Liver (tissue), 9 donors: ENCODE results near the gene SLC38A3. TPM values are rescaled to one million over a fixed set of nuclear protein-coding genes. Genes with fewer than 3 reads are reported as not detected.

Experiments
- DNase-seq: peaks from one replicate; pipeline ENCODE4 v3.0.0-alpha.2; 2017; ENCODE audit warnings: low spot score
- H3K27ac ChIP-seq, 2 donors: one replicate each; pipeline ENCODE4 v1.7.0; 2013; ENCODE audit warnings: inconsistent platforms in 2 of 2, low read length in 2 of 2, control low read depth in 1 of 2, low read depth in 1 of 2, mild to moderate bottlenecking in 1 of 2
- H3K27me3 ChIP-seq, 4 donors: one replicate each; pipeline versions ENCODE4 v1.6.1 to v1.7.0; 2013; ENCODE audit warnings: low read length in 3 of 4, inconsistent platforms in 1 of 4, mild to moderate bottlenecking in 1 of 4, moderate library complexity in 1 of 4; ENCODE audit not compliant: control insufficient read depth in 4 of 4, insufficient read depth in 4 of 4
- H3K36me3 ChIP-seq, 4 donors: one replicate each; pipeline versions ENCODE4 v1.6.1 to v1.7.0; 2013; ENCODE audit warnings: low read length in 3 of 4, mild to moderate bottlenecking in 3 of 4, low read depth in 1 of 4, moderate library complexity in 1 of 4; ENCODE audit not compliant: control insufficient read depth in 4 of 4, insufficient read depth in 3 of 4
- H3K4me1 ChIP-seq, 4 donors: one replicate each; pipeline versions ENCODE4 v1.6.1 to v1.7.0; 2013; ENCODE audit warnings: low read length in 3 of 4, mild to moderate bottlenecking in 3 of 4, moderate library complexity in 1 of 4; ENCODE audit not compliant: control insufficient read depth in 4 of 4, insufficient read depth in 4 of 4
- H3K4me3 ChIP-seq, 3 donors: one replicate each; pipeline versions ENCODE4 v1.6.1 to v1.7.0; 2013; ENCODE audit warnings: low read length in 3 of 3, control low read depth in 1 of 3, low read depth in 1 of 3, mild to moderate bottlenecking in 1 of 3
- H3K9ac ChIP-seq, 2 donors: one replicate each; pipeline ENCODE4 v1.7.0; 2013; ENCODE audit warnings: low read length in 2 of 2, mild to moderate bottlenecking in 2 of 2, moderate library complexity in 2 of 2, control low read depth in 1 of 2, low read depth in 1 of 2
- H3K9me3 ChIP-seq, 4 donors: one replicate each; pipeline versions ENCODE4 v1.6.1 to v1.7.0; 2013; ENCODE audit warnings: low read length in 3 of 4; ENCODE audit not compliant: control insufficient read depth in 4 of 4
- EGR1 ChIP-seq, 2 donors: IDR thresholded peaks; 2 replicates each; pipeline ENCODE4 v1.6.1; 2016 to 2018; ENCODE audit warnings: antibody characterized with exemption in 2 of 2, low read depth in 2 of 2
- FOXA1 ChIP-seq: IDR thresholded peaks from 2 replicates; pipeline ENCODE4 v1.6.1; 2016; ENCODE audit warnings: antibody characterized with exemption
- FOXA2 ChIP-seq: IDR thresholded peaks from 2 replicates; pipeline ENCODE4 v1.6.1; 2016; ENCODE audit warnings: antibody characterized with exemption
- GABPA ChIP-seq, 2 donors: IDR thresholded peaks in 1 of 2; conservative IDR thresholded peaks in 1 of 2; 2 replicates each; pipeline ENCODE4 v1.6.1; 2016; ENCODE audit warnings: antibody characterized with exemption in 2 of 2, mild to moderate bottlenecking in 1 of 2, moderate library complexity in 1 of 2
- HNF4A ChIP-seq, 2 donors: conservative IDR thresholded peaks; 2 replicates each; pipeline ENCODE4 v1.6.1; 2016; ENCODE audit warnings: antibody characterized with exemption in 2 of 2, mild to moderate bottlenecking in 2 of 2
- HNF4G ChIP-seq: IDR thresholded peaks from 2 replicates; pipeline ENCODE4 v1.6.1; 2016; ENCODE audit warnings: antibody characterized with exemption
- JUND ChIP-seq, 2 donors: IDR thresholded peaks; 2 replicates each; pipeline ENCODE4 v1.6.1; 2016; ENCODE audit warnings: antibody characterized with exemption in 2 of 2
- NR2F2 ChIP-seq: IDR thresholded peaks from 2 replicates; pipeline ENCODE4 v1.6.1; 2016; ENCODE audit warnings: antibody characterized with exemption
- RAD21 ChIP-seq, 2 donors: IDR thresholded peaks; 2 replicates each; pipeline ENCODE4 v1.6.1; 2016; ENCODE audit warnings: antibody characterized with exemption in 2 of 2, mild to moderate bottlenecking in 2 of 2
- RXRA ChIP-seq, 2 donors: IDR thresholded peaks; 2 replicates each; pipeline ENCODE4 v1.6.1; 2017 to 2018; ENCODE audit warnings: antibody characterized with exemption in 2 of 2, mild to moderate bottlenecking in 1 of 2
- SP1 ChIP-seq: IDR thresholded peaks from 2 replicates; pipeline ENCODE4 v1.6.1; 2018; ENCODE audit warnings: antibody characterized with exemption, mild to moderate bottlenecking
- TAF1 ChIP-seq: conservative IDR thresholded peaks from 2 replicates; pipeline ENCODE4 v1.6.1; 2016; ENCODE audit warnings: antibody characterized with exemption, mild to moderate bottlenecking
- YY1 ChIP-seq: IDR thresholded peaks from 2 replicates; pipeline ENCODE4 v1.6.1; 2016; ENCODE audit warnings: antibody characterized with exemption, mild to moderate bottlenecking
- WGBS: extraction: QIAGEN DNeasy Blood & Tissue Kit; methylation state at CpG from one replicate; pipeline ENCODE4 v1.1.7; 2013; 5-methylcytosine and 5-hydroxymethylcytosine counted together
- polyA plus RNA-seq, 2 donors: library from polyadenylated mRNA; stranded (reverse) in 1 of 2; unstranded in 1 of 2; fragments of 200-250 nt in 1 of 2; fragments of >200 nt in 1 of 2; fragmentation: Nextera tagmentation in 1 of 2; extraction: Ambion mirVana in 1 of 2; gene quantifications; one replicate each; pipeline versions ENCODE4 v1.2.1 to v1.2.3, GENCODE V29; 2013 to 2015
- total RNA-seq, 2 donors: library from RNA; depleted of rRNA; stranded (reverse); fragments of >200 nt; gene quantifications; one replicate each; pipeline ENCODE4 v1.2.3, GENCODE V29; 2014
- TF ChIP-seq, protein P1 (sequence below): IDR thresholded peaks from 2 replicates; pipeline ENCODE4 v1.6.1; 2016; ENCODE audit warnings: antibody characterized with exemption
- TF ChIP-seq, protein P2 (sequence below): IDR thresholded peaks from 2 replicates; pipeline ENCODE4 v1.6.1; 2016; ENCODE audit warnings: antibody characterized with exemption
- TF ChIP-seq, protein P3 (sequence below): fragments of 150-350 bp; IDR thresholded peaks from 2 replicates; pipeline ENCODE4 v1.5.1; 2017; ENCODE audit warnings: improper control_type of control experiment, low read depth, low read length; ENCODE audit not compliant: missing input control
- TF ChIP-seq, protein P4 (sequence below): IDR thresholded peaks from 2 replicates; pipeline ENCODE4 v1.6.1; 2016; ENCODE audit warnings: antibody characterized with exemption, mild to moderate bottlenecking
- TF ChIP-seq, protein P5 (sequence below): IDR thresholded peaks from 2 replicates; pipeline ENCODE4 v1.6.1; 2016; ENCODE audit warnings: antibody characterized with exemption
- donor health status: healthy.
- donor health status: healthy.
- donor health status: healthy.
- donor health status: healthy.
- donor health status: healthy.

SLC38A3 gene
- total and polyA plus RNA-seq, 4 donors, result 98.1 to 180 (median 140) TPM

DNA sequence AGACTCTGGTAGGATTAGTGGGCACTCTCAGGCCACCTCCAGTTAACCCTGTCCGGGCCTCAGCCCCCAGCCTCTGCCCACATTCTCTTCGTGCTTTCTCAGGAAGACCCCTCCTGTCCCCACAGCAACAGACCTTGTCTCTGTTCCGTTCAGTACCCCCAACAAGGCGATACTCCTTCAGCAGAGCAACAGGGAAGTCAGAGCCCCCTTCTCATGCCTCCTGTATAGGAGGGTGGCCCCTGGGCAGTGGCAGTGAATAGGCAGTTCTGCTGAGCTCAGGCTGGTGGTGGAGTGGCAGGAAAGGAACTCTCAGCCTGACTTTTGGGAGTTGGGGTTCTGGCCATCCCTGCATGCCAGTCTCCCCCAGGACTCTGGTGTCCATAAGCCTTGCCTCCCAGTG lies 64.4 kb downstream of the SLC38A3 start:
- no peak for DNase-seq
- H3K4me1 ChIP-seq, result peaks cover 1 to 43% (median 21%) of the 10 kb centered on the region in 4 donors
- 78% methylated on average over 4 of the region's 4 CpGs for WGBS

More for the DNA sequence above, 64.4 kb downstream of the SLC38A3 start:
- H3K4me3 ChIP-seq, result no peak overlapping the region
- H3K9ac ChIP-seq, result no peak overlapping the region
- no peaks in the 10 kb centered on the region for H3K36me3 ChIP-seq
- no peak overlapping the region for H3K27ac ChIP-seq
- H3K27me3 ChIP-seq, result no peaks in the 10 kb centered on the region
- no peak for TF ChIP-seq FOXA2
- TF ChIP-seq HNF4G, result no peak
- no peak for TF ChIP-seq RAD21 (IDR thresholded peaks at IDR 0.05)
- TF ChIP-seq, protein P1, sequence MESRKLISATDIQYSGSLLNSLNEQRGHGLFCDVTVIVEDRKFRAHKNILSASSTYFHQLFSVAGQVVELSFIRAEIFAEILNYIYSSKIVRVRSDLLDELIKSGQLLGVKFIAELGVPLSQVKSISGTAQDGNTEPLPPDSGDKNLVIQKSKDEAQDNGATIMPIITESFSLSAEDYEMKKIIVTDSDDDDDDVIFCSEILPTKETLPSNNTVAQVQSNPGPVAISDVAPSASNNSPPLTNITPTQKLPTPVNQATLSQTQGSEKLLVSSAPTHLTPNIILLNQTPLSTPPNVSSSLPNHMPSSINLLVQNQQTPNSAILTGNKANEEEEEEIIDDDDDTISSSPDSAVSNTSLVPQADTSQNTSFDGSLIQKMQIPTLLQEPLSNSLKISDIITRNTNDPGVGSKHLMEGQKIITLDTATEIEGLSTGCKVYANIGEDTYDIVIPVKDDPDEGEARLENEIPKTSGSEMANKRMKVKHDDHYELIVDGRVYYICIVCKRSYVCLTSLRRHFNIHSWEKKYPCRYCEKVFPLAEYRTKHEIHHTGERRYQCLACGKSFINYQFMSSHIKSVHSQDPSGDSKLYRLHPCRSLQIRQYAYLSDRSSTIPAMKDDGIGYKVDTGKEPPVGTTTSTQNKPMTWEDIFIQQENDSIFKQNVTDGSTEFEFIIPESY, result no peak
- TF ChIP-seq, protein P2, sequence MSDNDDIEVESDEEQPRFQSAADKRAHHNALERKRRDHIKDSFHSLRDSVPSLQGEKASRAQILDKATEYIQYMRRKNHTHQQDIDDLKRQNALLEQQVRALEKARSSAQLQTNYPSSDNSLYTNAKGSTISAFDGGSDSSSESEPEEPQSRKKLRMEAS, result no peak
- TF ChIP-seq TAF1, result no peak
- TF ChIP-seq, protein P3, sequence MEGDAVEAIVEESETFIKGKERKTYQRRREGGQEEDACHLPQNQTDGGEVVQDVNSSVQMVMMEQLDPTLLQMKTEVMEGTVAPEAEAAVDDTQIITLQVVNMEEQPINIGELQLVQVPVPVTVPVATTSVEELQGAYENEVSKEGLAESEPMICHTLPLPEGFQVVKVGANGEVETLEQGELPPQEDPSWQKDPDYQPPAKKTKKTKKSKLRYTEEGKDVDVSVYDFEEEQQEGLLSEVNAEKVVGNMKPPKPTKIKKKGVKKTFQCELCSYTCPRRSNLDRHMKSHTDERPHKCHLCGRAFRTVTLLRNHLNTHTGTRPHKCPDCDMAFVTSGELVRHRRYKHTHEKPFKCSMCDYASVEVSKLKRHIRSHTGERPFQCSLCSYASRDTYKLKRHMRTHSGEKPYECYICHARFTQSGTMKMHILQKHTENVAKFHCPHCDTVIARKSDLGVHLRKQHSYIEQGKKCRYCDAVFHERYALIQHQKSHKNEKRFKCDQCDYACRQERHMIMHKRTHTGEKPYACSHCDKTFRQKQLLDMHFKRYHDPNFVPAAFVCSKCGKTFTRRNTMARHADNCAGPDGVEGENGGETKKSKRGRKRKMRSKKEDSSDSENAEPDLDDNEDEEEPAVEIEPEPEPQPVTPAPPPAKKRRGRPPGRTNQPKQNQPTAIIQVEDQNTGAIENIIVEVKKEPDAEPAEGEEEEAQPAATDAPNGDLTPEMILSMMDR, result no peak
- TF ChIP-seq, protein P4, sequence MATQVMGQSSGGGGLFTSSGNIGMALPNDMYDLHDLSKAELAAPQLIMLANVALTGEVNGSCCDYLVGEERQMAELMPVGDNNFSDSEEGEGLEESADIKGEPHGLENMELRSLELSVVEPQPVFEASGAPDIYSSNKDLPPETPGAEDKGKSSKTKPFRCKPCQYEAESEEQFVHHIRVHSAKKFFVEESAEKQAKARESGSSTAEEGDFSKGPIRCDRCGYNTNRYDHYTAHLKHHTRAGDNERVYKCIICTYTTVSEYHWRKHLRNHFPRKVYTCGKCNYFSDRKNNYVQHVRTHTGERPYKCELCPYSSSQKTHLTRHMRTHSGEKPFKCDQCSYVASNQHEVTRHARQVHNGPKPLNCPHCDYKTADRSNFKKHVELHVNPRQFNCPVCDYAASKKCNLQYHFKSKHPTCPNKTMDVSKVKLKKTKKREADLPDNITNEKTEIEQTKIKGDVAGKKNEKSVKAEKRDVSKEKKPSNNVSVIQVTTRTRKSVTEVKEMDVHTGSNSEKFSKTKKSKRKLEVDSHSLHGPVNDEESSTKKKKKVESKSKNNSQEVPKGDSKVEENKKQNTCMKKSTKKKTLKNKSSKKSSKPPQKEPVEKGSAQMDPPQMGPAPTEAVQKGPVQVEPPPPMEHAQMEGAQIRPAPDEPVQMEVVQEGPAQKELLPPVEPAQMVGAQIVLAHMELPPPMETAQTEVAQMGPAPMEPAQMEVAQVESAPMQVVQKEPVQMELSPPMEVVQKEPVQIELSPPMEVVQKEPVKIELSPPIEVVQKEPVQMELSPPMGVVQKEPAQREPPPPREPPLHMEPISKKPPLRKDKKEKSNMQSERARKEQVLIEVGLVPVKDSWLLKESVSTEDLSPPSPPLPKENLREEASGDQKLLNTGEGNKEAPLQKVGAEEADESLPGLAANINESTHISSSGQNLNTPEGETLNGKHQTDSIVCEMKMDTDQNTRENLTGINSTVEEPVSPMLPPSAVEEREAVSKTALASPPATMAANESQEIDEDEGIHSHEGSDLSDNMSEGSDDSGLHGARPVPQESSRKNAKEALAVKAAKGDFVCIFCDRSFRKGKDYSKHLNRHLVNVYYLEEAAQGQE, result no peak
- TF ChIP-seq EGR1 (IDR thresholded peaks at IDR 0.05; ENCODE audit: low read depth in 2 of 2), result no peak
- TF ChIP-seq FOXA1, result no peak
- no peak for TF ChIP-seq RXRA (IDR thresholded peaks at IDR 0.05)
- TF ChIP-seq NR2F2, result no peak
- TF ChIP-seq, protein P5, sequence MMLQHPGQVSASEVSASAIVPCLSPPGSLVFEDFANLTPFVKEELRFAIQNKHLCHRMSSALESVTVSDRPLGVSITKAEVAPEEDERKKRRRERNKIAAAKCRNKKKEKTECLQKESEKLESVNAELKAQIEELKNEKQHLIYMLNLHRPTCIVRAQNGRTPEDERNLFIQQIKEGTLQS, result no peak
- no peak for TF ChIP-seq HNF4A (conservative IDR thresholded peaks at IDR 0.05)
- TF ChIP-seq SP1, result no peak
- TF ChIP-seq JUND (IDR thresholded peaks at IDR 0.05), result no peak
- TF ChIP-seq YY1, result no peak
- TF ChIP-seq GABPA (IDR thresholded peaks at IDR 0.05 in 1 of 2, conservative IDR thresholded peaks at IDR 0.05 in 1 of 2), result no peak
- no peaks in the 10 kb centered on the region for H3K9me3 ChIP-seq
